Gastroesophageal sphincter (tissue), 3 donors: ENCODE results near the gene ATP2B2.

Source experiments
- CTCF ChIP-seq, 4 experiments: fragments of 200-600 bp in 2 of 4; fragments of 450-650 bp in 2 of 4; sonication (generic) in 1 of 4; IDR thresholded peaks; one replicate each; pipeline ENCODE4 v1.5.1; 2017 to 2019; ENCODE audit warnings: antibody characterized with exemption in 4 of 4, mild to moderate bottlenecking in 2 of 4, moderate library complexity in 2 of 4
- EP300 ChIP-seq: sonication (generic); formaldehyde crosslinking; IDR thresholded peaks from one replicate; pipeline ENCODE4 v1.6.1; 2017; ENCODE audit warnings: antibody characterized with exemption, mild to moderate bottlenecking
- POLR2A ChIP-seq, 2 donors: fragments of 450-650 bp; IDR thresholded peaks; one replicate each; pipeline ENCODE4 v1.6.1; 2017; ENCODE audit warnings: antibody characterized with exemption in 2 of 2, mild to moderate bottlenecking in 2 of 2, moderate library complexity in 1 of 2
- POLR2AphosphoS5 ChIP-seq: sonication (generic); formaldehyde crosslinking; IDR thresholded peaks from one replicate; pipeline ENCODE4 v1.6.1; 2017; ENCODE audit warnings: antibody characterized with exemption

GRCh38 chr3:10329495-10330015 lies 175.8 kb downstream of the ATP2B2 start:
- TF ChIP-seq CTCF (IDR thresholded peaks at IDR 0.05) (no peak), EP300 (no peak), POLR2A (IDR thresholded peaks at IDR 0.05) (no peak), POLR2AphosphoS5 (no peak)
